ENCODE results near the gene IRGM.
"Not testable (repeated sequence)": the region's sequence is repeated elsewhere in the genome, so short reads cannot be mapped to it uniquely, and the experiment has no call there.

IRGM gene, protein sequence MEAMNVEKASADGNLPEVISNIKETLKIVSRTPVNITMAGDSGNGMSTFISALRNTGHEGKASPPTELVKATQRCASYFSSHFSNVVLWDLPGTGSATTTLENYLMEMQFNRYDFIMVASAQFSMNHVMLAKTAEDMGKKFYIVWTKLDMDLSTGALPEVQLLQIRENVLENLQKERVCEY

DNA sequence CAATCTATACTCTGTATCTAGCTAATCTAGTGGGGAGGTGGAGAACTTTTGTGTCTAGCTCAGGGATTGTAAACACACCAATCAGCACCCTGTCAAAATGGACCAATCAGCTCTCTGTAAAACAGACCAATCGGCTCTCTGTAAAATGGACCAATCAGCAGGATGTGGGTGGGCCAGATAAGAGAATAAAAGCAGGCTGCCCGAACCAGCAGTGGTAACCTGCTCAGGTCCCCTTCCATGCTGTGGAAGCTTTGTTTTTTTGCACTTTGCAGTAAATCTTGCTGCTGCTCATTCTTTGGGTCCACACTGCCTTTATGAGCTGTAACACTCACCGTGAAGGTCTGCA, at the start of gene IRGM:
Gene IRGM, plus strand, starts transcription at position 214 of the 346 bp plus-strand sequence. CDS start 1,603 bp downstream, outside the sequence.
- DNase-seq (ENCODE audit: low read depth in 1 of 2, low spot score in 1 of 2); in situ Hi-C loops (cut with HindIII; ENCODE audit: low pct_unique_long_range_greater_than_20kb, low sequenced_read_pairs): not testable (repeated sequence)

DNA sequence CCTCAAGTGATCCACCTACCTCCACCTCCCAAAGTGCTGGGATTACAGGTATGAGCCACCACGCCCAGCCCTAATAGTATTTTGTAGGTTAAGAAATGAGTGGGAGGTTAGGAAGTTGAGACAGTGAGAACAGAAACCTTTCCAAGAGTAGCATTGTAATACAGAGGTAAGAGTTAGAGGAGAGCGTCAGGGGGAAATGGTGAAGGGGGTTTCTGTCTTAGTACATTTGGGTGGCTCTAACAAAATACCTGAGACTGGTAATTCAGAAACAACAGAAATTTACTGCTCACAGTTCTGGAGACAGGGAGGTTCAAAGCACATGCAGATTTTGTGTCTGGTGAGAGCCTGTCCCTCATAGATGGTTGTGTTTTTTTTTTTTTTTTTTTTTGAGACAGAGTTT, 48.9 kb upstream of the IRGM start:
- no peak for DNase-seq (ENCODE audit: low read depth in 1 of 2, low spot score in 1 of 2)
- no peak for TF ChIP-seq JUND (IDR thresholded peaks at IDR 0.05; ENCODE audit: low read depth)
- in situ Hi-C loops (cut with HindIII; ENCODE audit: low pct_unique_long_range_greater_than_20kb, low sequenced_read_pairs) = no loop called here

DNA sequence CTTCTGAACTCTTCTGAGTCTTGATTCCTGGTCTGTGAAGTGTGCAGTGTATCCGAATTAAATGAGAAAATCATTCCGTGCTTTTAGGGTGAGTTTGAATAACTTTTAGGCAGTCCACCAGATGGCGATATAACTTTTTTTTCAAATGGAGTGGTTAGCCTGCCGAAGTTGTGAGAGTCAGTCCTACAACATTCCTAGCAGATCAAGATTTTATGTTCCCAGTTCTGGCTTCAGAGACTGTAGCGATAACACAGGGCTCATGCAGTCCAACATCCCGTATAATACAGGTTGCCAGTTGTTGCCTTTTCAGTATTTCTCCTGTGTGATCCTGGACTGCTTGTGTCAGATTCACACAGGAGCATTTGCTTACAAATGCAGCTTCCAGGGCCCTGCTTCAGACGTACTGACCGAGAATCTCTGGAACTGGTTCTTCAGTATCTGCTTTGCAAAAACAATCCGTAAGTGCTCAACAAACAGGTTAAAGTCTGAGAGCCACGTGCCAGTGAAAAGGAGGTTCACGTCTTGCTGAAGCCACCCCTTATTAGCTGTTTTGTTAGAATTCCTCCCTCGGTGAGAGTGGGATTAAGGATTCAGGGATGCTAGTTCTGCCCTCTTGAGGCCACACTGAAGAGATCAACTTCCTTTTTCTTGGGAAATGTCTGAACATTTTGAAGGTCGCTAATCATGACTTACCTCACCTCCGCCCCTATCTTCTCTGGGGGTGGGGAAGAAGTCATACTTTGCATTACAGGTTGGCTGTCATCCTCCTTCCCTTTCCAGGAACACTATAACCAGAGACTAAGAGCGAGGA, 45.0 kb upstream of the IRGM start:
- in situ Hi-C loops (cut with HindIII; ENCODE audit: low pct_unique_long_range_greater_than_20kb, low sequenced_read_pairs) = no loop called here
- peak; percentile 54 to 91 for DNase-seq (ENCODE audit: low read depth in 1 of 2, low spot score in 1 of 2)

DNA sequence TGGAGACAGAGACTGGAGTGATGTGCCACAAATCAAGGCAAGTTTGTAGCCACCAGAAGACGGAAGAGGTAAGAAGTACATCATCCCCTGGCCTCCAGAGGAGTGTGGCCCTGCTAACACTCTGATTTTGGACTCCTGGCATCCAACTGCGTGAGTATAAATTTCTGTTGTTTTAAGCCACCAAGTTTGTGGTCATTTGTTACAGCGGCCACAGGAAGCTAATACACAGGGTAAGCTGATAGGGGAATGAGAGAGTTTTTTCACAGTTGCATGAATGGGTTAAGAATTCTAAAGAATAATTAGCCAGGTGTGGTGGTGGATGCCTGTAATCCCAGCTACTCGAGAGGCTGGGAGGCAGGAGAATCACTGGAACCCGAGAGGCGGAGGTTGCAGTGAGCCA, 41.9 kb upstream of the IRGM start:
- DNase-seq (ENCODE audit: low read depth in 1 of 2, low spot score in 1 of 2) = no peak
- no peak for TF ChIP-seq JUND (IDR thresholded peaks at IDR 0.05; ENCODE audit: low read depth)
- in situ Hi-C loops (cut with HindIII; ENCODE audit: low pct_unique_long_range_greater_than_20kb, low sequenced_read_pairs) = no loop called here

More for the DNA sequence above, 45.0 kb upstream of the IRGM start:
- no peak for TF ChIP-seq JUND (IDR thresholded peaks at IDR 0.05; ENCODE audit: low read depth)

DNA sequence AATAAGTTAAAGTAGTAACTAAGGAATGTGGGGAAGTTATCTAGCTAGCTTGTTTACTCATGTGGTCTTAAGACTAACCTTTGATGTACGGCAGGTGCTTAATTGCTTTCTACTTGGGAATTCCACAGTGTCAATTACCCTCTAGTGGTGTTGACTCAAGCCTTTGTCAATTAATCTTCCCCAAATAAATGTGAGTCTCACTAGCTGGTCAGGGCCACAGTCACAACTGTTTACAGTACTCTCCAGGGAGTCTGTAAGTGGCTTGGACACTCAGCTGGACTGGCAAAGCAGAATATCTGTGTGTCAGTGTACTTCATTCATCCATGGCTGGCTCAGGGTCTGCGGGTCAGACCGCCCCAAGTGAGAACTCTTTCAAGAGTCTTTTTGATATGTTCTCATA, 37.0 kb upstream of the IRGM start:
- peak in 1 of 2 experiments; percentile 43 for DNase-seq (ENCODE audit: low read depth in 1 of 2, low spot score in 1 of 2)
- TF ChIP-seq JUND (IDR thresholded peaks at IDR 0.05; ENCODE audit: low read depth) = no peak
- in situ Hi-C loops (cut with HindIII; ENCODE audit: low pct_unique_long_range_greater_than_20kb, low sequenced_read_pairs) = no loop called here

DNA sequence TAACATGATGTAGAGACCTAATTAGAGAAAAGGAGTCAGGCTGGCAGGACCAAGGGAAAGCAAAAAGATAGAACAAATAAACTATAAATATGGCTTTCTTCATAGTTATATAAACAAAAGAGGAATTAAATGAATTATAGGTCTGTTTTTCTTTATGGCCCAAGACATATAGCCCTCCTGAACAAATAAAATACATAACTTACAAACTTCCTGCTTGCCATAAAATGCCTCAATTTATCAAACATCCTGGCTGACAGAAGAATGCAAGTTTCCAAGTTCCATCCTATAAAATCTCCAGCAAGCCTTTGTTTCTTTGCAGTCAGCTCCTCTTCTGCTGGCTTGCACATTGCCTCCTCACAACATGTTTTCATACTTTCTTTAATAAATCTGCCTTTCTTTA, 31.3 kb upstream of the IRGM start:
- in situ Hi-C loops (cut with HindIII; ENCODE audit: low pct_unique_long_range_greater_than_20kb, low sequenced_read_pairs) = no loop called here
- TF ChIP-seq JUND (IDR thresholded peaks at IDR 0.05; ENCODE audit: low read depth) = no peak
- no peak for DNase-seq (ENCODE audit: low read depth in 1 of 2, low spot score in 1 of 2)

DNA sequence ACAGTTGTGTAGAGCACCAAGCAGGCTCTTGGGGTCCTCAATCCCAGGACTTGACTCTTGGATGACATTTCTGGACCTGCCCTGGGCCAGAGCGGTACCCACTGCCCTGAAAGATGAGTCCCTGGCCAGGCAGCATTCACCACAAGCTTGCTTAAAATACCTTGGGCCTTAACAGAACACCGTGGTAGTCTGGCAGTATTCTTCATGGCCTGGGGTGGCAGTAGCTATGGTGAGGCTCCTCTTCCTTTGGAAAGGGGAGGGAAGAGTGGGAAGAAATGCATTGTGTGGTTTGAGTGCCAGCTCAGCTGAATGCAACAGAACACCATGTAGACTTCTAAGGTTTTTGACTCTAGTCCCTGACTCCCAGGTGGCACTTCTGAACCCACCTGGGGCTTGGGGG, 29.4 kb upstream of the IRGM start:
- DNase-seq (ENCODE audit: low read depth in 1 of 2, low spot score in 1 of 2) = peak in 1 of 2 experiments; percentile 12
- in situ Hi-C loops (cut with HindIII; ENCODE audit: low pct_unique_long_range_greater_than_20kb, low sequenced_read_pairs) = no loop called here
- no peak for TF ChIP-seq JUND (IDR thresholded peaks at IDR 0.05; ENCODE audit: low read depth)

DNA sequence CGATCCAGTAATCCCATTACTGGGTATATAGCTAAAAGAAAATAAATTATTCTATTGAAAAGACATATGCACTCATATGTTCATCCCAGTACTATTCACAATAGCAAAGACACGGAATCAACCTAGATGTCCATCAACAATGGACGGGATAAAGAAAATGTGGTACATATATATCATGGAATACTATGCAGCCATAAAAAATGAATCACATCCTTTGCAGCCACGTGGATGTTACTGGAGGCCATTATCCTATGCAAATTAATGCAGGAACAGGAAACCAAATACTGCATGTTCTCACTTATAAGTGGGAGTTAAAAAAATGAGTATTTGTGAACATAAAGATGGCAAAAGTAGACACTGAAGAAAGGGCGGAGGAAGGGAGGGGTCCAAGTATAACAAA, 16.6 kb upstream of the IRGM start:
- no peak for DNase-seq (ENCODE audit: low read depth in 1 of 2, low spot score in 1 of 2)
- in situ Hi-C loops (cut with HindIII; ENCODE audit: low pct_unique_long_range_greater_than_20kb, low sequenced_read_pairs) = no loop called here
- no peak for TF ChIP-seq JUND (IDR thresholded peaks at IDR 0.05; ENCODE audit: low read depth)

DNA sequence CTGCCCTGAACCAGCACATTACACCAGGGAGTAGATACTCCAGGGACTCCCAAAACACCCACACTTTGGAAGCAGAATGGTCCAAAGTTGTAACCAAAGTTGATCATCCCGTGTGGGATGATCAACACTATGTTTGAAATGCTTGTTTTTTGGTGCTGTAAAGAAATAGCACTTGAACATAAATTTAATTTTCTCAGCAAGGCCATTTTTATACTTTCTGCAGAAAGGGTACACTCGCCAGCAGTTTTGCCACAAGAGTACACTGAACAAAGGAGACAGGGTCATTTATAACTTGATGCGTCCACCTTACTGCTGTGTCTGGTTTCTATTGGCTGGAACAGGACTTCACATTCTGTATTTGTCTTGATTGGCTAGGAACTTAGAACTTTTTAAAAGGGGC, 14.5 kb upstream of the IRGM start:
- in situ Hi-C loops (cut with HindIII; ENCODE audit: low pct_unique_long_range_greater_than_20kb, low sequenced_read_pairs); DNase-seq (ENCODE audit: low read depth in 1 of 2, low spot score in 1 of 2): not testable (repeated sequence)

DNA sequence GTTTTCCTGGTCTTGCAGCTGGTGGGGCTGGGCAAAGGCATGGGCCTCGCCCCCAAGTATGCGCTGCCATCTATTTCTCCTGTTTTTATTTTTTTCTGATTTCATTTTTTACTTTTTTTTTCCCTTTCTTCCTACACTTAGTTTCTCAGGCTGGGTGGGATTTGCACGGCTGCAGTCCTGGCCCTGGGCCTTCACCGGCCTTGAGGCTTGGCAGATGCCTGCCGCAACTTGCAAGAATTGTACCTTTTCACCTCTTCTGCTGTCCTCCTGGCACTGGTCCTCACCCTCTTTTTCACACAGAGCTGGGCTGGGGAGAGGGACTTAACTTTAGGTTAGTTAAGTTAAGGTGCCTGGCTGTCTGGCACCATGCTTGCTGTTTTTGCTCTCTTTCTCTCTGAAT, 10.3 kb upstream of the IRGM start:
- TF ChIP-seq JUND (IDR thresholded peaks at IDR 0.05; ENCODE audit: low read depth) = no peak
- DNase-seq (ENCODE audit: low read depth in 1 of 2, low spot score in 1 of 2) = no peak
- in situ Hi-C loops (cut with HindIII; ENCODE audit: low pct_unique_long_range_greater_than_20kb, low sequenced_read_pairs) = no loop called here

DNA sequence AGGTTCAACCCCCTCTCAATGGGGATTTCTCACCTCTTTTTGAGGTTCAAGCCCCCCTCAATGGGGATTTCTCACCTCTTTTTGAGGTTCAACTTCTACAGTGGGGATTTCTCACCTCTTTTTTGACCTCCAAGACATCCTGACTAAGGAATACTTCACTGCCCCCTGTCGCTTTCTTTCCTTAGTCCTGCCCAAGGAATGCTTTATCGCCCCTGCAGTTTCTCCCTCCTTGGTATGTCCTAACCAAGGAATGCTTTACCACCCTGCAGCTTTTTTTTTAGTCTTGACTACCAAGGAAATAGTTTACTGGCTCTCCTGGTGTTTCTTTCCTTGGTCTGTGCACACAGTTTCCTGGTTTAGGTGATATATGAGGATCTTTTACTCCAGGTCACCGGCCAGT, 9.6 kb upstream of the IRGM start:
- in situ Hi-C loops (cut with HindIII; ENCODE audit: low pct_unique_long_range_greater_than_20kb, low sequenced_read_pairs) = no loop called here
- TF ChIP-seq JUND (IDR thresholded peaks at IDR 0.05; ENCODE audit: low read depth) = no peak
- DNase-seq (ENCODE audit: low read depth in 1 of 2, low spot score in 1 of 2) = no peak

DNA sequence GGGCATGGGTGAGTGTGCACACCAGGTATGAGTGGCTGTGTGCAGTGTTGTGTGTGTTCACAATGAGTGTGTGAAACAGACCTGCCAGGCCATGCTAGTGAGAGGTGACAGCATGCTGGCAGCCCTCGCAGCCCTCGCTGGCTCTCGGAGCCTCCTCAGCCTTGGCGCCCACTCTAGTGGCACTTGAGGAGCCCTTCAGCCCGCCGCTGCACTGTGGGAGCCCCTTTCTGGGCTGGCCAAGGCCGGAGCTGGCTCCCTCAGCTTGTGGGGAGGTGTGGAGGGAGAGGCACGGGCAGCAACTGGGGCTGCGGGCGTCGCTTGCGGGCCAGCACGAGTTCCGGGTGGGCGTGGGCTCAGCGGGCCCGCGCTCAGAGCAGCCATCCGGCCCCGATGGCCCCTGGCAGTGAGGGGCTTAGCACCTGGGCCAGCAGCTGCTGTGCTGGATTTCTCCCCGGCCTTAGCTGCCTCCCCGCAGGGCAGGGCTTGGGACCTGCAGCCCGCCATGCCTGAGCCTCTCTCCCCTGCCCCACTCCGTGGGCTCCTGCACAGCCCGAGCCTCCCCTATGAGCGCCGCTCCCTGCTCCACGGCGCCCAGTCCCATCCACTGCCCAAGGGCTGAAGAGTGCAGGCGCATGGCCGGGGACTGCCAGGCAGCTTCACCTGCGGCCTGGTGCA, 999 bp upstream of the IRGM start:
- DNase-seq (ENCODE audit: low read depth in 1 of 2, low spot score in 1 of 2); in situ Hi-C loops (cut with HindIII; ENCODE audit: low pct_unique_long_range_greater_than_20kb, low sequenced_read_pairs): not testable (repeated sequence)

DNA sequence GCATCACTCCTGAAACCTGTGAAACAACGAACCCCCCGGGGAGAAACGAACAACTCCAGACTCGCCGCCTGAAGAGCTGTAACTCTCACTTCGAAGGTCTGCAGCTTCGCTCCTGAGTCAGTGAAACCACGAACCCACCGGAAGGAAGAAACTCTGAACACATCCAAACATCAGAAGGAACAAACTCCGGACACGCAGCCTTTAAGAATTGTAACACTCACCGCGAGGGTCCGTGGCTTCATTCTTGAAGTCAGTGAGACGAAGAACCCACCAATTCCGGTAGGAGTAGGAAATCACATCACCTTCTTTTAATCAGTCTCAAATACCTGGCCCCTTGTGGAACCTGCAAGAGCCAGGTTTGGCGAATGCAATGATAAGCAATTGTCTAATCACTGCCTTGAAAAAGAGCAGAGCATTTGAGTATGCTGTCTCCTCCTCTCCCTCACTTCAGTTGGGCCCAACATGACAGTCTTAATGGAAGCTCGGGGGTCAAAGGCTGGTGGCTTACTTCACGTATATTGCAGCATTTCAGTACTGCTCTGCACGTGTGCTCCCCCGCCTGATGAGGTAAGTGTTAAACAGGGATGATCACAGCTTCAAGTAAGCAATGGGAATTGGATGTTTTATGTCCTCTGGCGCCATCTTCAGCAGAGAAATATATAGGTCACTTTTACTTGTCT, 473 bp downstream of the IRGM start:
- in situ Hi-C loops (cut with HindIII; ENCODE audit: low pct_unique_long_range_greater_than_20kb, low sequenced_read_pairs) = no loop called here
- DNase-seq (ENCODE audit: low read depth in 1 of 2, low spot score in 1 of 2) = peak; percentile 59 to 95
- no peak for TF ChIP-seq JUND (IDR thresholded peaks at IDR 0.05; ENCODE audit: low read depth)
